ENCODE measurements around the gene AGAP5. TPM values are rescaled to one million over a fixed set of nuclear protein-coding genes. Genes with fewer than 3 reads are reported as not detected.

AGAP5 gene
- total and polyA plus RNA-seq, 2 of the 4 experiments (the other 2 are of a cell fraction), result 1.8 to 4.1 TPM

DNA sequence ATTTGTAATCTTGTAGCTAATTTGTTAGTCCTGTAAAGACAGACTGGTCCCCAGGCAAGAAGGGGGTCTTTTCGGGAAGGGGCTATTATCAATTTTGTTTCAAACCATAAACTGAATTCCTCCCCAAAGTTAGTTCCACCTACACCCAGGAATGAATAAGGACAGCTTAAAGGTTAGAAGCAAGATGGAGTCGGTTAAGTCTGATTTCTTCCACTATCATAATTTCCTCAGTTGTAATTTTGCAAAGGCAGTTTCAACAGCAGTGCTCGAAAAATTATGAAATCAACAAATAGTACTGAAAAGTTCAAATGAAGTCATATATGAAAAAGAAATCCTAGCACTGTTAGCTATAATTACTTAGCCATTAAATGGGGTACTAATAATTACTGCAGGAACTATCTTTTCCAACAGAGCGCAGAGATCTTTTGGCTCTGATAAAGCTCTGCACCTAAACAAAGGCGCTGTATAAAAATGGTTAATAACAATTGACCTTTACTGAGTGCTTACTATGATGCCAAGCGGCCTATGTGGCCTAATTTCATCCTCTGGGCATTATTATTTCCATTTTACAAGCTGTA is 45.5 kb upstream of the AGAP5 start (continued):
- no peak for TF ChIP-seq NFE2L2 (IDR thresholded peaks at IDR 0.05; ENCODE audit: low read depth, low read length)

DNA sequence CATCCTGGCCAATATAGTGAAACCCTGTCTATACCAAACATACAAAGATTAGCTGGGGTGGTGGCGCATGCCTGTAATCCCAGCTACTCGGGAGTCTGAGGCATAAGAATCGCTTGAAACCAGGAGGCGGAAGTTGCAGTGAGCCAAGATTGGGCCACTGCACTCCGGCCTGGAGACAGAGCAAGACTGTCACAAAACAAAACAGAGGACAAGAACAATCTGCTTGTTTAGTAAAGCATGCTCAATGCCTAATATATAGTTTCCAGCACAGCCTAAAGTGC is 44.5 kb upstream of the AGAP5 start:
- Histone ChIP-seq H3K14ac (replicated peaks; ENCODE audit: low read depth, low read length) (no peak overlapping the region), H3K4me2 (ENCODE audit: low read depth, low read length) (no peak overlapping the region), H2AFZ (replicated peaks; ENCODE audit: low read length, poor library complexity) (no peak overlapping the region), H2BK5ac (ENCODE audit: low read depth, low read length, poor library complexity, severe bottlenecking) (no peak overlapping the region), H3K23ac (ENCODE audit: low read depth, low read length) (no peak overlapping the region), H3K9me1 (ENCODE audit: insufficient read depth, low read length) (0 out of 2 replicates have a peak, but pooled peaks cover 3% of the 10 kb centered on the region), H4K8ac (ENCODE audit: low read depth in 2 of 2, low read length in 2 of 2) (no peak overlapping the region), H3K4me1 (ENCODE audit: control insufficient read depth, insufficient read depth, low read length) (peaks cover 2% of the 10 kb centered on the region; the same call in 1 of the 2 replicates), H3K9ac (ENCODE audit: low read depth, low read length) (no peak overlapping the region), H3K18ac (ENCODE audit: low read depth, low read length) (no peak overlapping the region), H4K20me1 (ENCODE audit: insufficient read depth, low read length) (peaks cover 3% of the 10 kb centered on the region; the same call in 1 of the 2 replicates), H3K4me3 (ENCODE audit: insufficient read depth, low read depth, low read length) (no peak overlapping the region), H3K36me3 (ENCODE audit: control insufficient read depth, insufficient read depth, low read length) (peaks cover 12% of the 10 kb centered on the region; the same call in 1 of the 2 replicates), H2AK5ac (ENCODE audit: low read depth, low read length) (no peak overlapping the region), H3K79me1 (ENCODE audit: low read depth in 1 of 2, low read length in 2 of 2) (peaks cover 19 to 55% of the 10 kb centered on the region in 2 experiments), H2BK15ac (ENCODE audit: low read depth, low read length) (no peak overlapping the region), H4K91ac (ENCODE audit: insufficient read depth, low read depth, low read length) (no peak overlapping the region), H3K56ac (ENCODE audit: extremely low read depth, insufficient read depth, low read length) (no peak overlapping the region), H2BK120ac (ENCODE audit: low read depth, low read length) (no peak overlapping the region), H3K27me3 (ENCODE audit: control insufficient read depth, insufficient read depth, low read length) (no peaks in the 10 kb centered on the region), H2AK9ac (replicated peaks; ENCODE audit: low read depth, low read length, poor library complexity) (no peak overlapping the region), H4K5ac (ENCODE audit: low read depth, low read length) (peak overlapping the region; percentile 25; the same call in 1 of the 2 replicates), H2BK20ac (ENCODE audit: low read depth, low read length) (no peak overlapping the region), H3K27ac (ENCODE audit: insufficient read depth, low read length) (no peak overlapping the region), H3K4ac (ENCODE audit: low read depth, low read length) (no peak overlapping the region), H3K9me3 (ENCODE audit: control insufficient read depth, insufficient read depth, low read length) (no peaks in the 10 kb centered on the region)
- DNase-seq (no peak), ATAC-seq (ENCODE audit: low read depth) (no peak)
- ChIA-PET POLR2A (ENCODE audit: unreplicated experiment) (no interaction called here), CTCF (no interaction called here)
- TF ChIP-seq RAD21 (IDR thresholded peaks at IDR 0.05; ENCODE audit: low read length) (no peak), FOS (IDR thresholded peaks at IDR 0.05; ENCODE audit: low read depth, low read length) (no peak), POLR2A (IDR thresholded peaks at IDR 0.05; ENCODE audit: low read depth, low read length) (no peak), NFE2L2 (IDR thresholded peaks at IDR 0.05; ENCODE audit: low read depth, low read length) (no peak), USF2 (IDR thresholded peaks at IDR 0.05; ENCODE audit: low read depth, low read length) (no peak), BHLHE40 (IDR thresholded peaks at IDR 0.05; ENCODE audit: low read depth, low read length) (no peak), CEBPB (IDR thresholded peaks at IDR 0.05; ENCODE audit: low read depth, low read length) (no peak), CTCF (conservative IDR thresholded peaks at IDR 0.05; ENCODE audit: low read depth, low read length) (no peak)
- WGBS, 2 experiments (ENCODE audit: extremely low coverage in 2 of 2, insufficient read length in 1 of 2), result 94% methylated on average over 5 of the region's 5 CpGs; no CpG with 5 or more reads in 1 of the 2 experiments
- dilution Hi-C loops (cut with HindIII; ENCODE audit: low sequenced_read_pairs, unreplicated experiment) (no loop called here), in situ Hi-C loops (cut with MboI; ENCODE audit: low sequenced_read_pairs) (no loop called here), intact Hi-C loops (cut with micrococcal nuclease) (loop anchor here (10.0 kb wide), 1 partner anchor 218 kb away; no protein-coding TSS in a partner anchor)
- no TSS peak for BruUV-seq (replicated peaks)
